Colonic mucosa (tissue), 4 donors: Measurements from ENCODE around the gene MTMR3. TPM values are rescaled to one million over a fixed set of nuclear protein-coding genes. Genes with fewer than 3 reads are reported as not detected.

Experiments used
- DNase-seq: peaks from one replicate; pipeline ENCODE4 v3.0.0-alpha.2; 2020
- H3K27ac ChIP-seq: fragments of 200-600 bp; one replicate; pipeline ENCODE4 v1.8.0; 2021
- H3K27me3 ChIP-seq: fragments of 200-600 bp; one replicate; pipeline ENCODE4 v1.8.0; 2021
- H3K36me3 ChIP-seq: fragments of 200-600 bp; one replicate; pipeline ENCODE4 v1.8.0; 2021
- H3K4me1 ChIP-seq: fragments of 200-600 bp; one replicate; pipeline ENCODE4 v1.8.0; 2021; ENCODE audit warnings: mild to moderate bottlenecking
- H3K4me3 ChIP-seq: fragments of 200-600 bp; one replicate; pipeline ENCODE4 v1.8.0; 2021
- H3K9ac ChIP-seq, 2 donors: one replicate each; pipeline ENCODE4 v1.7.0; 2013; ENCODE audit warnings: control low read depth in 2 of 2, low read depth in 2 of 2, low read length in 2 of 2
- H3K9me3 ChIP-seq: fragments of 200-600 bp; one replicate; pipeline ENCODE4 v1.8.0; 2021
- CTCF ChIP-seq: fragments of 200-600 bp; IDR thresholded peaks from one replicate; pipeline ENCODE4 v1.8.0; 2022; ENCODE audit warnings: antibody characterized with exemption, mild to moderate bottlenecking
- intact Hi-C: fragments of 100-400 bp; cut with DNase I; formaldehyde crosslinking; loops from one replicate; pipeline ENCODE4 v1.14.1; 2022
- total RNA-seq, 2 donors: library from RNA; stranded (reverse); fragmentation: NEBNext Ultra II Directional in 1 of 2; extraction: Animal tissue kit (Norgen Biotek cat#: 25700) in 1 of 2; gene quantifications; one replicate each; pipeline ENCODE4 v1.2.1, GENCODE V29; 2021
- donor health status: healthy.
- donor health status: DM: no; HTN: no; CAD: no.
- donor health status: DM: no; HTN: no; CAD: no.

The MTMR3 gene
- total RNA-seq, 2 donors from 2014 or later, result 35.9 to 49.4 TPM

- Histone ChIP-seq H3K9ac (no peak overlapping the region), H3K4me3 (no peak overlapping the region), H3K36me3 (no peaks in the 10 kb centered on the region), H3K4me1 (no peaks in the 10 kb centered on the region), H3K27me3 (no peaks in the 10 kb centered on the region), H3K27ac (no peak overlapping the region), H3K9me3 (no peaks in the 10 kb centered on the region)
- intact Hi-C loops, result no loop called here
- no peak for TF ChIP-seq CTCF
- DNase-seq, result no peak
Observed at GRCh38 chr22:29872144-29872893, 10.7 kb upstream of the MTMR3 start.

GRCh38 chr22:29872989-29873388 is 10.0 kb upstream of the MTMR3 start:
- Histone ChIP-seq H3K4me3 (no peak overlapping the region), H3K9me3 (no peaks in the 10 kb centered on the region), H3K36me3 (no peaks in the 10 kb centered on the region), H3K4me1 (no peaks in the 10 kb centered on the region), H3K9ac (no peak overlapping the region), H3K27me3 (no peaks in the 10 kb centered on the region), H3K27ac (no peak overlapping the region)
- TF ChIP-seq CTCF, result no peak
- no peak for DNase-seq
- intact Hi-C loops, result no loop called here

- H3K4me3 ChIP-seq, result no peak overlapping the region
- intact Hi-C loops, result no loop called here
Observed at GRCh38 chr22:29873943-29874342, 9.0 kb upstream of the MTMR3 start.

GRCh38 chr22:29877620-29878019 is 5.4 kb upstream of the MTMR3 start:
- Histone ChIP-seq H3K9ac (no peak overlapping the region), H3K4me1 (no peaks in the 10 kb centered on the region), H3K4me3 (no peak overlapping the region), H3K36me3 (no peaks in the 10 kb centered on the region), H3K9me3 (no peaks in the 10 kb centered on the region), H3K27ac (no peak overlapping the region), H3K27me3 (no peaks in the 10 kb centered on the region)
- intact Hi-C loops, result no loop called here
- no peak for DNase-seq
- no peak for TF ChIP-seq CTCF

More at GRCh38 chr22:29873943-29874342, 9.0 kb upstream of the MTMR3 start:
- no peaks in the 10 kb centered on the region for H3K4me1 ChIP-seq
- no peak overlapping the region for H3K9ac ChIP-seq
- H3K9me3 ChIP-seq, result no peaks in the 10 kb centered on the region
- DNase-seq, result no peak
- no peaks in the 10 kb centered on the region for H3K27me3 ChIP-seq
- no peak overlapping the region for H3K27ac ChIP-seq
- TF ChIP-seq CTCF, result no peak
- no peaks in the 10 kb centered on the region for H3K36me3 ChIP-seq

GRCh38 chr22:29879753-29880152 is 3.2 kb upstream of the MTMR3 start:
- Histone ChIP-seq H3K9ac (no peak overlapping the region), H3K27ac (no peak overlapping the region), H3K27me3 (no peaks in the 10 kb centered on the region), H3K4me3 (no peak overlapping the region), H3K36me3 (no peaks in the 10 kb centered on the region), H3K4me1 (no peaks in the 10 kb centered on the region), H3K9me3 (no peaks in the 10 kb centered on the region)
- TF ChIP-seq CTCF, result no peak
- DNase-seq, result no peak
- intact Hi-C loops, result loop anchor here (10.0 kb wide), 1 partner anchor 125 kb away; no protein-coding TSS in a partner anchor
